Gastroesophageal sphincter (tissue), 3 donors: ENCODE results near the gene ALDH3B1.

Experiments
- POLR2A ChIP-seq, 2 donors: fragments of 450-650 bp; IDR thresholded peaks; one replicate each; pipeline ENCODE4 v1.6.1; 2017; ENCODE audit warnings: antibody characterized with exemption in 2 of 2, mild to moderate bottlenecking in 2 of 2, moderate library complexity in 1 of 2
- TF ChIP-seq, protein P1 (sequence below), 4 experiments: fragments of 200-600 bp in 2 of 4; fragments of 450-650 bp in 2 of 4; sonication (generic) in 1 of 4; IDR thresholded peaks; one replicate each; pipeline ENCODE4 v1.5.1; 2017 to 2019; ENCODE audit warnings: antibody characterized with exemption in 4 of 4, mild to moderate bottlenecking in 2 of 4, moderate library complexity in 2 of 4

DNA sequence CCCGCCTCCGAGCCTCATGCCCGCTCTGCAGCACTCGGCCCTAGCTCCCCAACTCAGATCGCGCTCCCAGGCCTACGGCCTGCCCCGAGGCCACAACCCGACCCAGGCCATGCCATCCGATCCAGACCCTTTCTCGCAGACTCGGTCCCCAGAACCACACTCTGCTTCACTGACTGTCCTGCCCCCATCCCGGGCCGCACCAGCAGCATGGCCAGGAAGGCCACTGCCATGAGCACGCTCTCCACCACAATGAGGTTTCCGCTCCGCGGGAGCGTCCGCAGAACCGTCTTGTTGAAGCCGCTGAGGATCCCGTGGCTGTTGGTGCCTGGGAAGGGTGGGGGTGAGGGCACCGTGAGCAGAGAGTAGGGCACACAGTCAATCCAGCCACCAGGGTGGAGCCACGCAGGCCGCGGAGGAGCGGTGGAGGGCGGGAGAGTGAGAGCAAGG, 12.6 kb upstream of the ALDH3B1 start:
- TF ChIP-seq, protein P1, sequence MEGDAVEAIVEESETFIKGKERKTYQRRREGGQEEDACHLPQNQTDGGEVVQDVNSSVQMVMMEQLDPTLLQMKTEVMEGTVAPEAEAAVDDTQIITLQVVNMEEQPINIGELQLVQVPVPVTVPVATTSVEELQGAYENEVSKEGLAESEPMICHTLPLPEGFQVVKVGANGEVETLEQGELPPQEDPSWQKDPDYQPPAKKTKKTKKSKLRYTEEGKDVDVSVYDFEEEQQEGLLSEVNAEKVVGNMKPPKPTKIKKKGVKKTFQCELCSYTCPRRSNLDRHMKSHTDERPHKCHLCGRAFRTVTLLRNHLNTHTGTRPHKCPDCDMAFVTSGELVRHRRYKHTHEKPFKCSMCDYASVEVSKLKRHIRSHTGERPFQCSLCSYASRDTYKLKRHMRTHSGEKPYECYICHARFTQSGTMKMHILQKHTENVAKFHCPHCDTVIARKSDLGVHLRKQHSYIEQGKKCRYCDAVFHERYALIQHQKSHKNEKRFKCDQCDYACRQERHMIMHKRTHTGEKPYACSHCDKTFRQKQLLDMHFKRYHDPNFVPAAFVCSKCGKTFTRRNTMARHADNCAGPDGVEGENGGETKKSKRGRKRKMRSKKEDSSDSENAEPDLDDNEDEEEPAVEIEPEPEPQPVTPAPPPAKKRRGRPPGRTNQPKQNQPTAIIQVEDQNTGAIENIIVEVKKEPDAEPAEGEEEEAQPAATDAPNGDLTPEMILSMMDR (IDR thresholded peaks at IDR 0.05): no peak
- TF ChIP-seq POLR2A (IDR thresholded peaks at IDR 0.05): no peak
